Effector CD8-positive, alpha-beta T cell (primary cell): Measurements from ENCODE around the gene SRRM2.

Experiments used
- DNase-seq: peaks from one replicate; lab custom pipeline; 2025; lab: John Stamatoyannopoulos, UW

The SRRM2 gene

GRCh38 chr16:2762711-2763110 lies 10.3 kb downstream of the SRRM2 start:
- DNase-seq = no peak

DNA sequence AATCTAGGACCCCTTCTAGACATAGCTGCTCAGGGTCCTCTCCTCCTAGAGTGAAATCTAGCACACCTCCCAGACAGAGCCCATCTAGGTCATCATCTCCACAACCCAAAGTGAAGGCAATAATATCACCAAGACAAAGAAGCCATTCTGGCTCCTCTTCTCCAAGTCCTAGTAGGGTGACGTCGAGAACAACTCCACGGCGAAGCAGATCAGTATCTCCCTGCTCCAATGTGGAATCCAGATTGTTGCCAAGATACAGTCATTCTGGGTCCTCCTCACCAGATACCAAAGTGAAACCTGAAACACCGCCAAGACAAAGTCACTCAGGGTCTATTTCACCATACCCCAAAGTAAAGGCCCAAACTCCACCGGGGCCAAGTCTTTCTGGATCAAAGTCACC lies 10.7 kb downstream of the SRRM2 start:
- DNase-seq = no peak

- DNase-seq = no peak
These were observed 12.3 kb downstream of the SRRM2 start for GRCh38 chr16:2764718-2765117.

- DNase-seq = no peak
These were observed 13.3 kb downstream of the SRRM2 start for GRCh38 chr16:2765462-2766404.

GRCh38 chr16:2766430-2767139 lies 14.1 kb downstream of the SRRM2 start:
- no peak for DNase-seq

DNA sequence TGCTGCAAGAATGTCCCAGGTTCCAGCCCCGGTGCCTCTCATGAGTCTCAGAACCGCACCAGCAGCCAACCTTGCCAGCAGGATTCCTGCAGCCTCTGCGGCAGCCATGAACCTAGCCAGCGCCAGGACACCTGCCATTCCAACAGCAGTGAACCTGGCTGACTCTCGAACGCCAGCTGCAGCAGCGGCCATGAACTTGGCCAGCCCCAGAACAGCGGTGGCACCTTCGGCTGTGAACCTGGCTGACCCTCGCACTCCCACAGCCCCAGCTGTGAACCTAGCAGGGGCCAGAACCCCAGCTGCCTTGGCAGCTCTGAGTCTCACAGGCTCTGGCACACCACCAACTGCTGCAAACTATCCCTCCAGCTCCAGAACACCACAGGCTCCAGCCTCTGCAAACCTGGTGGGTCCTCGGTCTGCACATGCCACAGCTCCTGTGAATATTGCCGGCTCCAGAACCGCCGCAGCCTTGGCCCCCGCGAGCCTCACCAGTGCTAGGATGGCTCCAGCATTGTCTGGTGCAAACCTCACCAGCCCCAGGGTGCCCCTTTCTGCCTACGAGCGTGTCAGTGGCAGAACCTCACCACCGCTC lies 14.8 kb downstream of the SRRM2 start:
- no peak for DNase-seq

GRCh38 chr16:2767891-2768290 lies 15.5 kb downstream of the SRRM2 start:
- DNase-seq = no peak

- no peak for DNase-seq
These were observed 16.1 kb downstream of the SRRM2 start for GRCh38 chr16:2768403-2769089.

- no peak for DNase-seq
These were observed 16.7 kb downstream of the SRRM2 start for GRCh38 chr16:2769100-2769529.

DNA sequence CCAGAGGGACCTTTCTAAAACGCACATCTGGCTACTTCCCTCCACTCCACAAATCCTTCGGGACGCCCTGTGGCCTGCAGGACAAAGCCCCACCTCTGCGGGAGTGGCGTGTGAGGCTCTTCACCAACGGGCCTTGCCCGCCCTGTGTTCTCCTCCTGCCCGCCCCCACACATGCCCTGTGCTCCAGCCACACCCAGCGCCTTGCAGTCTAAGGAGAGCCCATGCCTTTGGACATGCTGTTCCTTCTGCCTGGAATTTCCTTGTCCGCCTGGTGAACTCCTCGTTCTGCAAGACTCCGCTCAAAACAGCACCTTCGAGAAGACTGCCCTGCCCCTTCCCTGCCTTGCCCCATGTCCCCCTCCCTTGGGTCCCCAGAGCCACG lies 17.2 kb downstream of the SRRM2 start:
- DNase-seq = no peak

DNA sequence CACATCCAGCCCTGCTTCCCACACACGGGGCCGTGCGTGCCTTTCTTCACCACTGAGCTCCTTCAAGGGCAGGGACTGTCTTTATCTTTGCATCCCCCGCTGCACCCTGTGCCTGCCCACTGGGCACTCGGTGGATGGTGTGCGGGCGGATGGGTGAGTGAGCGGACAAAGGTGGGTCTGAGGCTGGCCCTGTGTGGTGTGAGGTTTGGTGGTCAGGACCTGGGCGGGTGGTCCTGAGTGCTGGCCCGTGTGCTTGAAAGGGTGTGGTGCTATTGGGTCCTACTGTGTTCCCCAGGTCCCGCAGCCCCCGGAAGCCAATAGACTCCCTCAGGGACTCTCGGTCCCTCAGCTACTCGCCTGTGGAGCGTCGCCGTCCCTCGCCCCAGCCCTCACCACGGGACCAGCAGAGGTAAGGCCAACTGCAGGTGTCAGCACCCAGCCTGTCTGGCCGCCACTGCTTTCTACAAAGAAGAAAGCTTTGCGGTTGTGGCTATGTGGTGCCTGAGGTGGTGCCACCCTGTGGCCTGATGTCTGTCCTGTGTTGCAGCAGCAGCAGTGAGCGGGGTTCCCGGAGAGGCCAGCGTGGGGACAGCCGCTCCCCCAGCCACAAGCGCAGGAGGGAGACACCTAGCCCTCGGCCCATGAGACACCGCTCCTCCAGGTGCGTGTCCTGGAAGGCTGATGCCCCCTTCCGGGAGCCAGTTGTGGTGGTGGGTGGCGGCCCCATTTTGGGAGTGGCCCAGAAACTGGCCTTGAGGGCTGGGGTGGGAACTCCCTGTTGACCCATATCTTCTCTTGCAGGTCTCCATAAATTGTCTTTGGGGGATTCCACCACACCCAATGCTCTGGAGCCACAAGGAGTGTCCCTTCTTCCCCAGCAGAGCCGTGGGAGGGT lies 17.9 kb downstream of the SRRM2 start:
- no peak for DNase-seq

GRCh38 chr16:2771496-2772402 lies 19.3 kb downstream of the SRRM2 start:
- DNase-seq = no peak

- no peak for DNase-seq
These were observed 20.9 kb downstream of the SRRM2 start for GRCh38 chr16:2773188-2773968.

DNA sequence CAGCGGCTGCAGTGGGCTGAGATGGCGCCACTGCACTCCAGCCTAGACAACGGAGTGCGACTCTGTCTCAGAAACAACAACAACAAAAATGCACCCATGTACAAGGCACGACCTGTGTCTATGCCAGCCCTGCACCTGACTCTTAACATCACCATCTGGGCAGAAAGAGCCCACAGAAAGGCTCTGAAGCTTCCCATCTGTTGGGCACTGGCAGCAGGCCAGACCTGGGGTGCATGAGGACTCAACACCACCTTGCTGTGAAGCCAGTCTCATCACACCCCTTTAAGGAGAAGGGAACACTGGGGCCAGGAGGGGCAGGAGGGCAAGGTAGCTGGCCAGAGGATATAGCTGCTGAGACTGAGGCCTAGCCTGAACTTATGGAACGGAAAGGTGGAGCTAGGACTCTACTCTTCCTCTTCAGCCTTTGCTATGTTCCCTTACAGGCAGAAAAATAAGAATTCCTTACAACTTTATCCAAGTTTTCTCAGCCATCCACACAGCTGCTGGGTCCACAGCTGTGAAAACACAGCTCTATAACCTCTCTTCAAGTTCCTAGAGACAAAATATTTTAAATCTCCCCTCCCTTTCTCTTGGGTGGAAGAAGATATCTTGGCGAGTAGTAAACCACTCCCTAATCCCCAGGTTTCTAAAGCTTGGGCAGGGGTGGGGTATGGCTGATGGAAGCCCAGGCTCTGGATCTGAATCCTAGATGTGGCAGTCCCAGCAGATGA lies 21.9 kb downstream of the SRRM2 start:
- DNase-seq = no peak

DNA sequence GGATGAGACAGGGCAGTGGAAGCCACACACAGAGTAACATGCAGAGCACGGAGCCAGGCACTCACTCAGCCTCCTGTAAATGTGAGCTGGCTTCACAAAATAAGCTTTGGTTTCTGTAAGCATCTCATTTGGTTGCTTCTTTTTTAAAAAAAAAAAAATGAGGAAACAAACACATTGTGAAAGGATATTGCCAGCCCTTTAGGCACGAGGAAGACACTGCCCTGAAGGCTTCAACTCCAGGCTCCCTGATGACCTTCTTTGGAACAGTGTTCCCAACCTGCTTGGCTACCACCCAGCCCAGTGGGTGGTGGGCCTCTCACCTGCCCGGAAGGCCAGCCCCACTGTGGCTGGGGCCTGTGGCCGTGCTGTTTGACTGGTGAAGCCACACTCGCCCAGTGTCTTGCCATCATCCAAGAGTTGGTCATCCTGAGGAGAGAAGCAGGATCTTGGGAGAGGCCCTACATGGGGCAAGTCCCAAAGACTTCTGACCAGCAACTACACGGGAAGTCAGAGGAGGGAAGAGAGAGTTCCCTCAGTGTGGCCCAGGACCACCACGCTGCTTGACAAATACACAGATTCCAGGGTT lies 22.8 kb downstream of the SRRM2 start:
- DNase-seq = no peak

- no peak for DNase-seq
These were observed 23.5 kb downstream of the SRRM2 start for GRCh38 chr16:2775765-2776499.

DNA sequence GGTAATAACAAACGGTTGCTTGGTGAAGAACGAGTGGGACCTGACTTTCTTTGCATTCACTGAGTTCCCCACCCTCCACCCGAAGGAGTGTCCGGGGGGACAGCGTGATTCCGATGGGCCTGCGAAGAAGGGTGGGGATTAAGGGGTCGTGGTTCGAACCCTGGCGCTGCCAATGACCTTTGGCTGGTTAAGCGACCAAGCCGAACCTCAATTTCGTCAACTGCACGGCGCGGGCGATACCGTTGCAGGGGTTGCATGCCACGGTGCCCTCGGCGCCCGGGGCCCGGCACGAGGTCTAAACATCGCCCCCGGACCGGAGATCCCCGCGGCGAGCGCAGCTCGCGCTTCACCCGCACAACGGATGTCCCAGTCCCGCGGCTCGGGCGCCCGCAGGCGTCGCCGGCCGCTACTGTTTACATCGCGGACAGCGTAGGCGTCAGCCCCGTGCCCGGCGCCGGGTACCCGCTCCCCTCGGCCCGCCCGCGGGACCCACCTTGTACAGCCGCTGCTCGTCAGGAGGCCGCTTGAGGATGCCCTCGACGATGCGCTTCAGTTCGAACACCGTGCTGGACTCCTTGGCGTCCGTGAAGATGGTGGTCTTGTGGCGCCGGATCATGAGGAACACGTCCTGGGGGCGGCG lies 24.2 kb downstream of the SRRM2 start:
- no peak for DNase-seq
